LNCaP clone FGC (cell line): ENCODE data around the gene LONRF3.

Experiments
- DNase-seq: peaks from one replicate; pipeline ENCODE4 v3.0.0-alpha.2; 2011; ENCODE audit warnings: low read depth
- H3K4me3 ChIP-seq: 2 replicates; pipeline ENCODE4 v1.5.1; 2011; ENCODE audit warnings: mild to moderate bottlenecking, low read depth, low read length, control low read depth
- TF ChIP-seq, protein P1 (sequence below): IDR thresholded peaks from 2 replicates; pipeline ENCODE4 v1.5.1; 2012; ENCODE audit warnings: mild to moderate bottlenecking; ENCODE audit not compliant: control insufficient read depth, insufficient read depth; ENCODE audit errors: extremely low read depth

Gene LONRF3

GRCh38 chrX:119036107-119037029 is 62.0 kb downstream of the LONRF3 start:
- TF ChIP-seq, protein P1, sequence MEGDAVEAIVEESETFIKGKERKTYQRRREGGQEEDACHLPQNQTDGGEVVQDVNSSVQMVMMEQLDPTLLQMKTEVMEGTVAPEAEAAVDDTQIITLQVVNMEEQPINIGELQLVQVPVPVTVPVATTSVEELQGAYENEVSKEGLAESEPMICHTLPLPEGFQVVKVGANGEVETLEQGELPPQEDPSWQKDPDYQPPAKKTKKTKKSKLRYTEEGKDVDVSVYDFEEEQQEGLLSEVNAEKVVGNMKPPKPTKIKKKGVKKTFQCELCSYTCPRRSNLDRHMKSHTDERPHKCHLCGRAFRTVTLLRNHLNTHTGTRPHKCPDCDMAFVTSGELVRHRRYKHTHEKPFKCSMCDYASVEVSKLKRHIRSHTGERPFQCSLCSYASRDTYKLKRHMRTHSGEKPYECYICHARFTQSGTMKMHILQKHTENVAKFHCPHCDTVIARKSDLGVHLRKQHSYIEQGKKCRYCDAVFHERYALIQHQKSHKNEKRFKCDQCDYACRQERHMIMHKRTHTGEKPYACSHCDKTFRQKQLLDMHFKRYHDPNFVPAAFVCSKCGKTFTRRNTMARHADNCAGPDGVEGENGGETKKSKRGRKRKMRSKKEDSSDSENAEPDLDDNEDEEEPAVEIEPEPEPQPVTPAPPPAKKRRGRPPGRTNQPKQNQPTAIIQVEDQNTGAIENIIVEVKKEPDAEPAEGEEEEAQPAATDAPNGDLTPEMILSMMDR, result no peak
- no peak for DNase-seq
- H3K4me3 ChIP-seq, result no peak overlapping the region

- no peak for DNase-seq
- TF ChIP-seq, protein P1, result no peak
- no peak overlapping the region for H3K4me3 ChIP-seq
These were observed 66.0 kb downstream of the LONRF3 start for GRCh38 chrX:119040432-119040831.

DNA sequence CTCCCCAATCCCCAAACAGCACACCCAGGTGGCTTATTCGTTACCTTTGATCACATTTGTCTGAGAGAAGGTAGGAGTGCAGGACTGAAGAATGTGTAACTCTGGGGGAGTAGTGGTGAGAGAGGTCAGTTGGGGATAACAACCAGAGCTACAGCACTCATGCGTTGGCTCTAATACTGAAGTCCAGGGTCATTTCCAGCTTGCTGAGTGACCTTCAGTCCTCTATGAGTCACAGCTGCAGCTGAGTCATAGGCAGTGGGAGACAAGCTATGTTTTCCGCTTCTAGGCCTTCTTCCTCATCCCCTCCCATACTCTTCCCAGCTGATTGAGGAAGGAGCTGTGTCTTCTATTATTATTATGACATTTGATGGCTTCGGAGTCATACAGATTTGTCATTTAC is 66.8 kb downstream of the LONRF3 start:
- TF ChIP-seq, protein P1, result no peak

DNA sequence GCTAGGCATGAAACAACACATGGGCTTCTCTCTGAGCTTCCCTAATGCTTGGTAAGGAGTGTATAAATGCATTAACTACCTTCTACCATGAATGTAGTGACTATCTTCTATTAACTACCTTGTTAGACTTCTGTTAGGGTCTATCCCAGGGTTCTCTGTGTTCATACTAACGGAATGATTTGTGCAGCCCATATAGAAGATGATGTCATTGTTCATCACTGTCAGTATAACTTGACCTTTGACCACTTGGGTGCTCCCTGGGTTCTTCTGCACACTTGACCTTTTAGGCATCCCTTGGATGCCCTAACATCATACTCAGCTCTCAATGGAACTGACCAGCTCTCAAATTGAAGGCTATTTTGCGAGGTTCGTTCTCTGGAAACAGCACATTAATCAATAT is 67.6 kb downstream of the LONRF3 start:
- TF ChIP-seq, protein P1, result no peak
- H3K4me3 ChIP-seq, result no peak overlapping the region

More for the DNA sequence above, 66.8 kb downstream of the LONRF3 start:
- no peak overlapping the region for H3K4me3 ChIP-seq
- DNase-seq, result no peak

GRCh38 chrX:119042996-119043395 is 68.6 kb downstream of the LONRF3 start:
- DNase-seq, result no peak
- no peak overlapping the region for H3K4me3 ChIP-seq
- TF ChIP-seq, protein P1, result no peak

More for the DNA sequence above, 67.6 kb downstream of the LONRF3 start:
- no peak for DNase-seq

DNA sequence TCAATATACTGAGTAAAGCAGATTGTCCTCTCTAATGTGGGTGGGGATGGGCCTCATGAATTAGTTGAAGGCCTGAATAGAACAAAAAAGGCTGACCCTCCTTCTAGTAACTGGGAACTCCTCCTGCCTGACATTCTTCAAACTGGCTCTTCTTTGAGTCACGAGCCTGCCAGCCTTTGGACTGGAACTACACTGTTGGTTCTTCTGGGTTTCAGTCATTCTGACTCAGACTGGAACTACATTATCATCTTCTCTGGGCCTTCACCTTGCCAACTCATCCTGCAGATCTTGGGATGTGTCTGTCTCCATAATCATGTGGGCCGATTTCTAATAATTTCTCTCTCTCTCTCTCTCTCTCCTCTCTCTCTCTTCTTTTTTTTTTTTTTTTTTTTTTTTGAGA is 71.5 kb downstream of the LONRF3 start:
- no peak overlapping the region for H3K4me3 ChIP-seq
- DNase-seq, result no peak
- TF ChIP-seq, protein P1, result no peak

GRCh38 chrX:119055687-119056086 is 81.3 kb downstream of the LONRF3 start:
- peak; percentile 40 for DNase-seq
- TF ChIP-seq, protein P1, result no peak
- H3K4me3 ChIP-seq, result no peak overlapping the region
